Measurements from ENCODE around the gene MXD1.

GRCh38 chr2:69947325-69947931 is 32.5 kb downstream of the MXD1 start:
- TF ChIP-seq CTCF (IDR thresholded peaks at IDR 0.05), result no peak
- no peak for TF ChIP-seq POLR2A (IDR thresholded peaks at IDR 0.05)
- TF ChIP-seq POLR2AphosphoS5 (IDR thresholded peaks at IDR 0.05), result no peak

Data from prostate gland (tissue), 2 donors.